ENCODE measurements around the gene RBM23. TPM values are rescaled to one million over a fixed set of nuclear protein-coding genes. Genes with fewer than 3 reads are reported as not detected.

Gene RBM23
- polyA plus RNA-seq, 1 donor (not counting 4 experiments of a cell fraction or from before 2014, with no cell fraction given): 50.8 TPM

GRCh38 chr14:22939684-22940083 is 20.7 kb upstream of the RBM23 start:
- no peaks in the 10 kb centered on the region for H3K9me3 ChIP-seq (ENCODE audit: control insufficient read depth, low read depth, low read length)
- H3K9ac ChIP-seq (ENCODE audit: control insufficient read depth, extremely low read depth, insufficient read depth, low read length): no peak overlapping the region
- no peak overlapping the region for H3K4me2 ChIP-seq (ENCODE audit: control insufficient read depth, extremely low read depth, insufficient read depth, low read depth, low read length)
- no peaks in the 10 kb centered on the region for H3K4me1 ChIP-seq (ENCODE audit: control insufficient read depth, extremely low read depth, insufficient read depth, low read length)
- no peak overlapping the region for H3K4me3 ChIP-seq (ENCODE audit: control insufficient read depth in 2 of 3, extremely low read depth in 1 of 3, insufficient read depth in 2 of 3, low read depth in 1 of 3, low read length in 3 of 3)
- no peaks in the 10 kb centered on the region for H3K79me2 ChIP-seq (ENCODE audit: control insufficient read depth, insufficient read depth, low read length)
- H3K36me3 ChIP-seq (ENCODE audit: control insufficient read depth in 2 of 2, extremely low read depth in 1 of 2, insufficient read depth in 2 of 2, low read length in 2 of 2): peaks cover 0 to 5% of the 10 kb centered on the region in 2 experiments
- no peaks in the 10 kb centered on the region for H3K9me1 ChIP-seq (ENCODE audit: control insufficient read depth, extremely low read depth, insufficient read depth, low read length)
- dilution Hi-C loops (cut with MboI; ENCODE audit: extremely low pct_ligation_motif_present, low sequenced_read_pairs): no loop called here
- no peak overlapping the region for H2AFZ ChIP-seq (ENCODE audit: control insufficient read depth, low read length)
- DNase-seq (ENCODE audit: low read depth, low spot score): no peak
- TF ChIP-seq CTCF (optimal IDR thresholded peaks at IDR 0.05 in 1 of 3, IDR thresholded peaks at IDR 0.05 in 1 of 3, conservative IDR thresholded peaks at IDR 0.05 in 1 of 3; ENCODE audit: extremely low read depth in 1 of 3, insufficient read depth in 2 of 3, low read length in 3 of 3): no peak
- no peak for TF ChIP-seq EZH2 (IDR thresholded peaks at IDR 0.05; ENCODE audit: low read length)
- H3K27ac ChIP-seq (ENCODE audit: control insufficient read depth, insufficient read depth, low read length): no peak overlapping the region
- no peak for FAIRE-seq
- H3K27me3 ChIP-seq (ENCODE audit: control insufficient read depth, extremely low read depth, insufficient read depth, low read length): no peaks in the 10 kb centered on the region
- H4K20me1 ChIP-seq (ENCODE audit: control insufficient read depth, extremely low read depth, insufficient read depth, low read length): no peaks in the 10 kb centered on the region

- dilution Hi-C loops (cut with MboI; ENCODE audit: extremely low pct_ligation_motif_present, low sequenced_read_pairs): no loop called here
- Histone ChIP-seq H3K9me1 (ENCODE audit: control insufficient read depth, extremely low read depth, insufficient read depth, low read length) (no peaks in the 10 kb centered on the region), H3K4me1 (ENCODE audit: control insufficient read depth, extremely low read depth, insufficient read depth, low read length) (peaks cover 1% of the 10 kb centered on the region), H4K20me1 (ENCODE audit: control insufficient read depth, extremely low read depth, insufficient read depth, low read length) (no peaks in the 10 kb centered on the region), H3K27ac (ENCODE audit: control insufficient read depth, insufficient read depth, low read length) (no peak overlapping the region), H3K36me3 (ENCODE audit: control insufficient read depth in 2 of 2, extremely low read depth in 1 of 2, insufficient read depth in 2 of 2, low read length in 2 of 2) (no peaks in the 10 kb centered on the region), H3K4me3 (ENCODE audit: control insufficient read depth in 2 of 3, extremely low read depth in 1 of 3, insufficient read depth in 2 of 3, low read depth in 1 of 3, low read length in 3 of 3) (no peak overlapping the region), H3K9ac (ENCODE audit: control insufficient read depth, extremely low read depth, insufficient read depth, low read length) (no peak overlapping the region), H3K79me2 (ENCODE audit: control insufficient read depth, insufficient read depth, low read length) (no peaks in the 10 kb centered on the region), H2AFZ (ENCODE audit: control insufficient read depth, low read length) (no peak overlapping the region), H3K4me2 (ENCODE audit: control insufficient read depth, extremely low read depth, insufficient read depth, low read depth, low read length) (no peak overlapping the region), H3K9me3 (ENCODE audit: control insufficient read depth, low read depth, low read length) (no peaks in the 10 kb centered on the region), H3K27me3 (ENCODE audit: control insufficient read depth, extremely low read depth, insufficient read depth, low read length) (no peaks in the 10 kb centered on the region)
- no peak for TF ChIP-seq EZH2 (IDR thresholded peaks at IDR 0.05; ENCODE audit: low read length)
- no peak for TF ChIP-seq CTCF (optimal IDR thresholded peaks at IDR 0.05 in 1 of 3, IDR thresholded peaks at IDR 0.05 in 1 of 3, conservative IDR thresholded peaks at IDR 0.05 in 1 of 3; ENCODE audit: extremely low read depth in 1 of 3, insufficient read depth in 2 of 3, low read length in 3 of 3)
- DNase-seq (ENCODE audit: low read depth, low spot score): no peak
- FAIRE-seq: no peak
Measured at GRCh38 chr14:22935156-22935555, 16.2 kb upstream of the RBM23 start.
